Common myeloid progenitor, CD34-positive (primary cell): ENCODE results near the gene ABTB2.

ENCODE experiments used
- CTCF ChIA-PET: fragments of 350-600 bp; sonication (Branson Sonifier 250); formaldehyde crosslinking; loops from one replicate; lab custom pipeline; 2021; ENCODE audit warnings: antibody characterized with exemption; lab: Charles Lee
- POLR2A ChIA-PET: fragments of 350-600 bp; sonication (Branson Sonifier 250); formaldehyde crosslinking; loops from one replicate; lab custom pipeline; 2021; ENCODE audit warnings: antibody characterized with exemption; lab: Charles Lee
- DNase-seq, 3 donors: peaks; one replicate each; pipeline versions ENCODE4 v3.0.0 to v3.0.0-alpha.2; 2013
- H3K27ac ChIP-seq, 2 experiments: 1 replicate in 1 of 2; 2 replicates in 1 of 2; pipeline ENCODE4 v1.7.0; 2013; ENCODE audit warnings: inconsistent platforms in 2 of 2, low read length in 2 of 2, mild to moderate bottlenecking in 2 of 2, low read depth in 1 of 2, moderate library complexity in 1 of 2; ENCODE audit not compliant: severe bottlenecking in 2 of 2, insufficient read depth in 1 of 2, poor library complexity in 1 of 2
- H3K27me3 ChIP-seq, 5 experiments: replicated peaks in 2 of 5; 1 replicate in 3 of 5; 2 replicates in 2 of 5; pipeline versions ENCODE4 v1.6.1 to v1.7.0; 2013; ENCODE audit warnings: low read length in 4 of 5, mild to moderate bottlenecking in 2 of 5, moderate library complexity in 2 of 5, inconsistent platforms in 1 of 5; ENCODE audit not compliant: insufficient read depth in 5 of 5, control insufficient read depth in 4 of 5
- H3K36me3 ChIP-seq, 4 experiments: 1 replicate in 2 of 4; 2 replicates in 2 of 4; pipeline versions ENCODE4 v1.6.1 to v1.7.0; 2013; ENCODE audit warnings: low read length in 3 of 4, control low read depth in 1 of 4, mild to moderate bottlenecking in 1 of 4; ENCODE audit not compliant: control insufficient read depth in 4 of 4, insufficient read depth in 4 of 4
- H3K4me1 ChIP-seq, 4 experiments: 1 replicate in 3 of 4; 2 replicates in 1 of 4; pipeline versions ENCODE4 v1.6.1 to v1.7.1; 2013; ENCODE audit warnings: low read length in 3 of 4, mild to moderate bottlenecking in 3 of 4, control low read depth in 1 of 4, inconsistent platforms in 1 of 4, moderate library complexity in 1 of 4; ENCODE audit not compliant: control insufficient read depth in 4 of 4, insufficient read depth in 4 of 4; ENCODE audit errors: control extremely low read depth in 1 of 4
- H3K4me3 ChIP-seq, 7 experiments: 1 replicate in 4 of 7; 2 replicates in 3 of 7; pipeline versions ENCODE4 v1.5.1 to v1.7.0; 2013; ENCODE audit warnings: mild to moderate bottlenecking in 7 of 7, low read length in 6 of 7, moderate library complexity in 6 of 7, inconsistent platforms in 2 of 7, low read depth in 2 of 7, control low read depth in 1 of 7; ENCODE audit not compliant: insufficient read depth in 4 of 7, control insufficient read depth in 1 of 7; ENCODE audit errors: extremely low read depth in 1 of 7
- H3K9me3 ChIP-seq, 5 experiments: 1 replicate in 4 of 5; 2 replicates in 1 of 5; pipeline versions ENCODE4 v1.6.1 to v1.7.1; 2013; ENCODE audit warnings: low read length in 4 of 5, mild to moderate bottlenecking in 2 of 5, inconsistent platforms in 1 of 5, low read depth in 1 of 5, moderate library complexity in 1 of 5; ENCODE audit not compliant: control insufficient read depth in 4 of 5, insufficient read depth in 2 of 5; ENCODE audit errors: control extremely low read depth in 1 of 5
- WGBS: methylation state at CpG from one replicate; pipeline ENCODE4 v1.1.5; 2013; ENCODE audit not compliant: insufficient coverage; 5-methylcytosine and 5-hydroxymethylcytosine counted together

ABTB2 gene

DNA sequence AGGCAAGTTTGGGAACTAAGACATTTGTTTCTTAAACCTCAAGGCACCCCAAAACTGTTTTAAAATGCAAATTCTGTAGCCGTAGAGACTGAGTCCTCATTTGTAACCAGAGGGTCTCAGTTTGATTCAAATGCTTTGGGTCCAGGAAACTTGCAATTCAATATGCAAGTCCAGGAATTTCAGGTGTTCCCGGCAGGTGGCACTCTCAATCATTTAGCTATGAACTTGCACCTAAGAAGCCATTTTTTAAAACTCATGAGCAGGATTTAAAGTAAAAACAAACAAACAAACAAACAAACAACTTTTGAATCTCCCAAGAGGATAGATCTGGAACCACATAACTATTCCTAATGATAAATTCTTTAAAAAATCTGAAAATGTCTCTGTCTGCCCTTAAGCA, 8.7 kb upstream of the ABTB2 start:
- DNase-seq = peak; percentile 58 to 69 (median 63)
- CTCF ChIA-PET = interaction anchor here (0.6 to 5.0 kb wide), 13 partner anchors 10 to 512 kb away, joined by 3 to 23 read pairs (median 4); no protein-coding TSS in a partner anchor
- POLR2A ChIA-PET = interaction anchor here (1.1 kb wide), 1 partner anchor 102 kb away, joined by 3 read pairs; no protein-coding TSS in a partner anchor

DNA sequence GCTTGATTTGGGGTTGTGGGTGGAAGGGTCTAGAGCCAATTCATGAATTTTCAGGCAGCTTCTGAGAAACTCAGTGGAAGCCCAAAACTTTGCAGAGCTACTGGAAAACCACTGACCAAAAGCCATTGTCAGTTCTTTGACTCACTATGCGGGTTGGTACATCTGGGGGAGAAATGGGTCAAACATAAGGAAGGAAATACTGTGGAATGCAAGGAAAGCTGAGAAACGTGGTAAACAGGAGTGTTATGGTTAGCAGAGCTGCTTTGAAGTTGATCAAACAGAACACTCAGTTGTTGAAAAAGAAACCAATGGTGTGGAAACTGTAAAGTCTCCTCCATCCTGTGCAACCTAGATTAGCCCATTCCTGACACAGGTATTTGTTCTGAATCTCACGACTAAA, 6.3 kb upstream of the ABTB2 start:
- CTCF ChIA-PET = interaction anchor here (1.0 to 5.0 kb wide), 8 partner anchors 8 to 376 kb away, joined by 3 to 32 read pairs (median 3); no protein-coding TSS in a partner anchor
- 42% methylated on average over 2 of the region's 3 CpGs for WGBS

More for the DNA sequence above, 8.7 kb upstream of the ABTB2 start:
- Histone ChIP-seq H3K4me1 (peaks cover 0 to 18% (median 0%) of the 10 kb centered on the region in 4 experiments), H3K4me3 (no peak overlapping the region), H3K27me3 (no peaks in the 10 kb centered on the region), H3K9me3 (no peaks in the 10 kb centered on the region), H3K27ac (no peak overlapping the region), H3K36me3 (no peaks in the 10 kb centered on the region)
- WGBS = 92% methylated on average over 2 of the region's 2 CpGs

DNA sequence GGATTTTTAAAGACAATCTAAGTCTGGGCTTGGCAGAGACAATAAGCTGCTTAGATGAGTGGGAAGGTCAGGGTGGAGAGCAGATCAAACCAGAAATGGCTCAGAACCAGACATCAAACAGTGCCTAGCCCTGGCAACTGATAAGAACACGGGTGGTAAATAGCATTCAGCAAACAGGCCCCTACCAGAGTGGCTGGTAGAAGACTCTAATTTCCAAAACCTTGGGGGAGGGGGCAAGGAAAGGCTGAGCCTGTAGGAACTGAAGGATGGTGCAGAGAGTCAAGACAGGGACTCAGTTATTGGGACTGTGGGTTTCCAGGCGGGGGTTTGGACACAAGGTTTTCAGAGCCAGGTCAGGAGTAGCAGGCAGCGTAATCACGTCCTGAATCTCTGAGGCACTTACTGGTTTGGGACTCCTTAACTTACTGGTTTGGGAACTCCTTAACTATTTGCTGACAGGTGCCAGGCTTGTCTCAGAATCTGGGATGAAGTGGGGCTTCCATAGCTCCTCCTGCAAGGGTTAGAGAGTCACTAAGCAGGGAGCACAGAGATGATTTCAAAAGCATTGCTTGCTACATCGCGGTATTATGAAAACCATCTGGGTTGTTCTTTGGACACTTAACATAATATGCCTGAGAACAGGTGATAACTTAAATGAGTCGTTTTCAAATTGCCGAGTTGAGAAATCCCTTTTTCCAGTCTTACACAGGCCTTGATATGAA, 5.7 kb upstream of the ABTB2 start:
- Histone ChIP-seq H3K4me3 (no peak overlapping the region), H3K27me3 (no peaks in the 10 kb centered on the region), H3K36me3 (no peaks in the 10 kb centered on the region), H3K4me1 (peaks cover 3 to 28% (median 8%) of the 10 kb centered on the region in 4 experiments), H3K9me3 (no peaks in the 10 kb centered on the region), H3K27ac (no peak overlapping the region)
- ChIA-PET POLR2A (no interaction called here), CTCF (interaction anchor here (1.0 to 5.0 kb wide), 9 partner anchors 9 to 376 kb away, joined by 3 to 32 read pairs (median 3); no protein-coding TSS in a partner anchor)
- DNase-seq = no peak
- 97% methylated on average over 7 of the region's 8 CpGs for WGBS

More for the DNA sequence above, 6.3 kb upstream of the ABTB2 start:
- Histone ChIP-seq H3K27ac (no peak overlapping the region), H3K36me3 (no peaks in the 10 kb centered on the region), H3K4me1 (peaks cover 0 to 22% (median 4%) of the 10 kb centered on the region in 4 experiments), H3K4me3 (no peak overlapping the region), H3K27me3 (no peaks in the 10 kb centered on the region), H3K9me3 (no peaks in the 10 kb centered on the region)
- DNase-seq = no peak
- POLR2A ChIA-PET = no interaction called here

DNA sequence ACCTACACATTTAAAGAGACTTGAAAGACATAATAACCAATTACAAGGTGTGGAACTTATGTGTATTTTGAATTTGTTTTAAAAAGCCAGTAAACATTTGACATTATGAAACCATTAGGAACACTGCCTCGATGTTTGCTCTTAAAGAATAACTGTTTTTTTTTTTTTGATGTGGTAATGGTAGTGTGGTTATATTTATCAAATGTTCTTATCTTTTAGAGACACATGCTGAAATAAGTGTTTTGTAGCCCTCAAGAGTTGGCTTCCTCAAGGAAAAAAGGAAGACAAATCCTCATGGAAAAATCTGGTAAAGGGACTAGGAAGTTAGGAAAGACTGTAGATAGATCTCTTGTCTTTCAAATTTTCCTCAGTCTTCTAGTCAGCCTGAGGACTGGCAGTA, 2.2 kb upstream of the ABTB2 start:
- ChIA-PET POLR2A (no interaction called here), CTCF (interaction anchor here (4.3 kb wide), 1 partner anchor 186 kb away, joined by 32 read pairs; no protein-coding TSS in a partner anchor)
- no peaks in the 10 kb centered on the region for H3K36me3 ChIP-seq
- peaks cover 3 to 54% (median 32%) of the 10 kb centered on the region in 4 experiments for H3K4me1 ChIP-seq
- H3K4me3 ChIP-seq = no peak overlapping the region
- WGBS = no CpG with 5 or more reads among the region's 1 CpG
- DNase-seq = no peak
- no peaks in the 10 kb centered on the region for H3K9me3 ChIP-seq
- H3K27ac ChIP-seq = no peak overlapping the region
- H3K27me3 ChIP-seq = peaks cover 0 to 25% (median 13%) of the 10 kb centered on the region in 5 experiments

DNA sequence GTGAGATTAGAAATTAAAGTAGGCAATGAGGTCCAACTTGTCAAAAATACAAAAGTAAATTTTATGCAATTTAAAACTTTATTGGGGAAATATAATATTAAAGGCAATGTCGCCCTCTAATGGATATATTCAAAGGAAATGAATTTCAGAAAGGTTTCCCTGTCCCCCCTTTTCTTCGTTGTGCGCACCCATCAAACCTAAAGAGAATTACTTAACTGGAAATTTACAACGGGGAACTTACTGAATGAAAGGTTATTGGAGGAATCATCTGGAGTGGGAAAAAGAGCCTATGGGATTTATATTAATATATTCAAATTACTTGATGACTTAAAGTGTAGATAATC, 1.7 kb upstream of the ABTB2 start:
- Histone ChIP-seq H3K27ac (no peak overlapping the region), H3K9me3 (no peaks in the 10 kb centered on the region), H3K4me3 (peak overlapping the region in 6 of 7 experiments; percentile 55 to 90 (median 76)), H3K4me1 (peaks cover 3 to 51% (median 32%) of the 10 kb centered on the region in 4 experiments), H3K36me3 (no peaks in the 10 kb centered on the region), H3K27me3 (peaks cover 0 to 30% (median 16%) of the 10 kb centered on the region in 5 experiments)
- CTCF ChIA-PET = no interaction called here
- DNase-seq = no peak
- POLR2A ChIA-PET = no interaction called here
- no CpG with 5 or more reads among the region's 4 CpGs for WGBS

DNA sequence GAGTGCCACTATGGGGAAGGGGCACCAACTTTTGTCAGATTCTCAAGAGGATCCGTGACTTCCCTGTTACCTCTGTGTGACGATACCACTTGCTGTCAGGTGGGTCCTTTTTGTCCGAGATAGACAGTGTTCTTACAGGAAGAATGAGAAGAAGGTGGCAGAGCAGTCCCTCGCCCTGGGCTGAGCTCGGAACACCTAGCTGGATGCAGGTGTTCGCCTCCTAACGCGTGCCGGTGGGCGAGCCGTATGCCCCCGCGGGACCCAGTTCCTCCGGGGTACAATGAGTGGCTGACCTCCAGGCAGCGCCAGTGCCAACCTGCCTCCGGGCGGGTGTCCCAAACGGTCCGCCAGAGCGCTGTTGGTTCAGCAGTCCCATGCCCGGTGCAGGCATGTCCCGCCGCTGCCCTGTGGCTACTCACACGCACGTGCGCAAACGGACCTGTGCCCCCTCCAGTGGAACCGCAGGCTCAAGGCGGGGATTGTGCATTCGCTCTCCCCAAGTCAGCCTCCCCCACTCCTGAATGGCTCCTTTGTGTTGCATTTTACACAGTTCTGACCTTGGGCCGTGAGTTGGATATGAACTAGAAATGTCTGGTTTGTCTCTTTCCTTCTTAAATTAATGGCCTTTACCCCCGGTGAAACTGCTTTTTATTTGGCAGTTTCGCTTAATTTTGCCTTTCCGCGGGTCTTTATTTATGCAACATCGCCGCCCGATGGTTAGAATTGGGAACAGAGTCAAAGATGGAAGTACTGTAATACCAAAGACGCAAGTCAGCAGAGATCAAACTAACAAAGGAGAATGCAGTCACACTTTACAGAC, 1.1 kb upstream of the ABTB2 start:
- DNase-seq = peak; percentile 81 to 90 (median 87)
- Histone ChIP-seq H3K9me3 (no peaks in the 10 kb centered on the region), H3K4me3 (peak overlapping the region; percentile 5 to 90 (median 74)), H3K36me3 (no peaks in the 10 kb centered on the region), H3K27ac (no peak overlapping the region), H3K4me1 (peaks cover 3 to 46% (median 32%) of the 10 kb centered on the region in 4 experiments), H3K27me3 (peaks cover 0 to 34% (median 16%) of the 10 kb centered on the region in 5 experiments)
- CTCF ChIA-PET = interaction anchor here (1.1 to 7.7 kb wide), 7 partner anchors 15 to 362 kb away, joined by 3 to 89 read pairs (median 4); no protein-coding TSS in a partner anchor
- POLR2A ChIA-PET = no interaction called here
- 0% methylated on average over 35 of the region's 39 CpGs for WGBS
